ENCODE measurements around the gene NHLH1. TPM values are rescaled to one million over a fixed set of nuclear protein-coding genes. Genes with fewer than 3 reads are reported as not detected.

NHLH1 gene
- 0.51 and 0.62 TPM in 2 replicates for polyA plus RNA-seq (2013)

GRCh38 chr1:160366731-160367515 lies at the start of gene NHLH1:
NHLH1 (plus strand) TSS chr1:160367071; CDS start chr1:160370732, 3,661 bp downstream.
- no peak within 1 kb of the TSS for H3K4me2 ChIP-seq (ENCODE audit: low read length)
- no peak within 1 kb of the TSS for H2BK5ac ChIP-seq (ENCODE audit: low read depth, low read length, poor library complexity)
- H3K23ac ChIP-seq (ENCODE audit: low read length) = no peak within 1 kb of the TSS
- H3K9ac ChIP-seq (ENCODE audit: low read length) = no peak within 1 kb of the TSS
- H3K4ac ChIP-seq (ENCODE audit: low read depth, low read length) = no peak within 1 kb of the TSS
- no peak within 1 kb of the TSS for H4K91ac ChIP-seq (ENCODE audit: low read depth, low read length)
- no peak within 1 kb of the TSS for H2BK120ac ChIP-seq (ENCODE audit: insufficient read depth, low read length, poor library complexity)
- H3K36me3 ChIP-seq (ENCODE audit: control insufficient read depth in 1 of 2, insufficient read depth in 2 of 2, low read length in 2 of 2) = no peaks in the 10 kb centered on the region
- H2AFZ ChIP-seq (ENCODE audit: insufficient read depth, low read length, poor library complexity) = no peak within 1 kb of the TSS
- WGBS (ENCODE audit: extremely low coverage, insufficient coverage, insufficient read length) = no CpG with 5 or more reads among the region's 15 CpGs
- no peak within 1 kb of the TSS for H3K14ac ChIP-seq (ENCODE audit: low read length)
- no peaks in the 10 kb centered on the region for H3K79me1 ChIP-seq (ENCODE audit: low read length)
- no peaks in the 10 kb centered on the region for H3K79me2 ChIP-seq (ENCODE audit: control insufficient read depth, insufficient read depth, low read length, poor library complexity)
- no peaks in the 10 kb centered on the region for H3K9me3 ChIP-seq (ENCODE audit: insufficient read depth, low read depth, low read length)
- no peaks in the 10 kb centered on the region for H3K27me3 ChIP-seq (ENCODE audit: insufficient read depth, low read length)
- H3K27ac ChIP-seq (ENCODE audit: low read depth, low read length) = no peak within 1 kb of the TSS
- no peak within 1 kb of the TSS for H2AK5ac ChIP-seq (ENCODE audit: low read length)
- no peak within 1 kb of the TSS for H4K12ac ChIP-seq (ENCODE audit: low read depth, low read length)
- DNase-seq = no peak
- peaks cover 5 to 6% of the 10 kb centered on the region in 2 experiments for H3K4me1 ChIP-seq (ENCODE audit: control insufficient read depth in 1 of 2, insufficient read depth in 2 of 2, low read length in 2 of 2)
- no peak within 1 kb of the TSS for H2BK12ac ChIP-seq (ENCODE audit: low read length)
- H3K18ac ChIP-seq (ENCODE audit: low read length) = no peak within 1 kb of the TSS
- H4K8ac ChIP-seq (ENCODE audit: low read depth, low read length) = no peak within 1 kb of the TSS
- no peak within 1 kb of the TSS for H3K4me3 ChIP-seq (ENCODE audit: low read depth, low read length)

- H3K79me2 ChIP-seq (ENCODE audit: control insufficient read depth, insufficient read depth, low read length, poor library complexity) = no peaks in the 10 kb centered on the region
- no peak overlapping the region for H2BK12ac ChIP-seq (ENCODE audit: low read length)
- H2AK5ac ChIP-seq (ENCODE audit: low read length) = no peak overlapping the region
- H3K27ac ChIP-seq (ENCODE audit: low read depth, low read length) = no peak overlapping the region
- H2AFZ ChIP-seq (ENCODE audit: insufficient read depth, low read length, poor library complexity) = no peak overlapping the region
- H3K4me2 ChIP-seq (ENCODE audit: low read length) = no peak overlapping the region
- H3K79me1 ChIP-seq (ENCODE audit: low read length) = no peaks in the 10 kb centered on the region
- no peaks in the 10 kb centered on the region for H3K9me3 ChIP-seq (ENCODE audit: insufficient read depth, low read depth, low read length)
- H3K36me3 ChIP-seq (ENCODE audit: control insufficient read depth in 1 of 2, insufficient read depth in 2 of 2, low read length in 2 of 2) = peaks cover 27 to 32% of the 10 kb centered on the region in 2 experiments
- no peak overlapping the region for H3K9ac ChIP-seq (ENCODE audit: low read length)
- H4K8ac ChIP-seq (ENCODE audit: low read depth, low read length) = no peak overlapping the region
- no peak for DNase-seq
- H3K4me3 ChIP-seq (ENCODE audit: low read depth, low read length) = no peak overlapping the region
- WGBS (ENCODE audit: extremely low coverage, insufficient coverage, insufficient read length) = no CpG with 5 or more reads among the region's 6 CpGs
- H4K12ac ChIP-seq (ENCODE audit: low read depth, low read length) = no peak overlapping the region
- no peak overlapping the region for H3K14ac ChIP-seq (ENCODE audit: low read length)
- H3K27me3 ChIP-seq (ENCODE audit: insufficient read depth, low read length) = no peaks in the 10 kb centered on the region
- no peak overlapping the region for H3K4ac ChIP-seq (ENCODE audit: low read depth, low read length)
- H3K18ac ChIP-seq (ENCODE audit: low read length) = no peak overlapping the region
- H2BK5ac ChIP-seq (ENCODE audit: low read depth, low read length, poor library complexity) = no peak overlapping the region
- H3K23ac ChIP-seq (ENCODE audit: low read length) = no peak overlapping the region
- no peak overlapping the region for H2BK120ac ChIP-seq (ENCODE audit: insufficient read depth, low read length, poor library complexity)
- H3K4me1 ChIP-seq (ENCODE audit: control insufficient read depth in 1 of 2, insufficient read depth in 2 of 2, low read length in 2 of 2) = no peaks in the 10 kb centered on the region
- no peak overlapping the region for H4K91ac ChIP-seq (ENCODE audit: low read depth, low read length)
These were observed 44.0 kb upstream of the NHLH1 start for GRCh38 chr1:160322831-160323230.

GRCh38 chr1:160325252-160325651 lies 41.6 kb upstream of the NHLH1 start:
- no peak overlapping the region for H2AFZ ChIP-seq (ENCODE audit: insufficient read depth, low read length, poor library complexity)
- H3K36me3 ChIP-seq (ENCODE audit: control insufficient read depth in 1 of 2, insufficient read depth in 2 of 2, low read length in 2 of 2) = peaks cover 34 to 44% of the 10 kb centered on the region in 2 experiments
- no CpG with 5 or more reads among the region's 4 CpGs for WGBS (ENCODE audit: extremely low coverage, insufficient coverage, insufficient read length)
- no peak overlapping the region for H4K12ac ChIP-seq (ENCODE audit: low read depth, low read length)
- H3K4me2 ChIP-seq (ENCODE audit: low read length) = no peak overlapping the region
- H3K4ac ChIP-seq (ENCODE audit: low read depth, low read length) = no peak overlapping the region
- H3K14ac ChIP-seq (ENCODE audit: low read length) = no peak overlapping the region
- H3K27me3 ChIP-seq (ENCODE audit: insufficient read depth, low read length) = no peaks in the 10 kb centered on the region
- no peaks in the 10 kb centered on the region for H3K79me2 ChIP-seq (ENCODE audit: control insufficient read depth, insufficient read depth, low read length, poor library complexity)
- H3K4me3 ChIP-seq (ENCODE audit: low read depth, low read length) = no peak overlapping the region
- no peaks in the 10 kb centered on the region for H3K79me1 ChIP-seq (ENCODE audit: low read length)
- no peaks in the 10 kb centered on the region for H3K9me3 ChIP-seq (ENCODE audit: insufficient read depth, low read depth, low read length)
- no peak overlapping the region for H3K23ac ChIP-seq (ENCODE audit: low read length)
- no peak overlapping the region for H3K27ac ChIP-seq (ENCODE audit: low read depth, low read length)
- H2BK5ac ChIP-seq (ENCODE audit: low read depth, low read length, poor library complexity) = no peak overlapping the region
- no peak overlapping the region for H3K18ac ChIP-seq (ENCODE audit: low read length)
- no peaks in the 10 kb centered on the region for H3K4me1 ChIP-seq (ENCODE audit: control insufficient read depth in 1 of 2, insufficient read depth in 2 of 2, low read length in 2 of 2)
- H2BK120ac ChIP-seq (ENCODE audit: insufficient read depth, low read length, poor library complexity) = no peak overlapping the region
- no peak overlapping the region for H3K9ac ChIP-seq (ENCODE audit: low read length)
- H2AK5ac ChIP-seq (ENCODE audit: low read length) = no peak overlapping the region
- no peak overlapping the region for H4K91ac ChIP-seq (ENCODE audit: low read depth, low read length)
- H4K8ac ChIP-seq (ENCODE audit: low read depth, low read length) = no peak overlapping the region
- no peak overlapping the region for H2BK12ac ChIP-seq (ENCODE audit: low read length)
- no peak for DNase-seq

- Histone ChIP-seq H3K79me1 (ENCODE audit: low read length) (no peaks in the 10 kb centered on the region), H3K27me3 (ENCODE audit: insufficient read depth, low read length) (no peaks in the 10 kb centered on the region), H3K4ac (ENCODE audit: low read depth, low read length) (no peak overlapping the region), H3K4me2 (ENCODE audit: low read length) (no peak overlapping the region), H2BK120ac (ENCODE audit: insufficient read depth, low read length, poor library complexity) (no peak overlapping the region), H3K14ac (ENCODE audit: low read length) (no peak overlapping the region), H4K12ac (ENCODE audit: low read depth, low read length) (no peak overlapping the region), H3K79me2 (ENCODE audit: control insufficient read depth, insufficient read depth, low read length, poor library complexity) (no peaks in the 10 kb centered on the region), H3K9me3 (ENCODE audit: insufficient read depth, low read depth, low read length) (no peaks in the 10 kb centered on the region), H2AK5ac (ENCODE audit: low read length) (no peak overlapping the region), H3K23ac (ENCODE audit: low read length) (no peak overlapping the region), H3K36me3 (ENCODE audit: control insufficient read depth in 1 of 2, insufficient read depth in 2 of 2, low read length in 2 of 2) (peaks cover 36 to 48% of the 10 kb centered on the region in 2 experiments), H3K27ac (ENCODE audit: low read depth, low read length) (no peak overlapping the region), H3K4me3 (ENCODE audit: low read depth, low read length) (no peak overlapping the region), H2BK12ac (ENCODE audit: low read length) (no peak overlapping the region), H4K91ac (ENCODE audit: low read depth, low read length) (no peak overlapping the region), H3K18ac (ENCODE audit: low read length) (no peak overlapping the region), H4K8ac (ENCODE audit: low read depth, low read length) (no peak overlapping the region), H2BK5ac (ENCODE audit: low read depth, low read length, poor library complexity) (no peak overlapping the region), H2AFZ (ENCODE audit: insufficient read depth, low read length, poor library complexity) (no peak overlapping the region), H3K4me1 (ENCODE audit: control insufficient read depth in 1 of 2, insufficient read depth in 2 of 2, low read length in 2 of 2) (no peaks in the 10 kb centered on the region), H3K9ac (ENCODE audit: low read length) (no peak overlapping the region)
- no CpG with 5 or more reads among the region's 5 CpGs for WGBS (ENCODE audit: extremely low coverage, insufficient coverage, insufficient read length)
- DNase-seq = no peak
These were observed 40.5 kb upstream of the NHLH1 start for GRCh38 chr1:160326418-160326817.
